Activated gamma-delta T cell treated with Interleukin-2 at 50 U/mL for 16 hours (primary cell): ENCODE data around the gene AGPAT3.
A peak's percentile ranks its signal among the peaks of the same experiment; 100 is the strongest.

ENCODE experiments used
- DNase-seq: peaks from one replicate; pipeline ENCODE4 v3.0.0-alpha.2; 2020

The AGPAT3 gene

GRCh38 chr21:44005071-44005470 is 140.0 kb downstream of the AGPAT3 start:
- no peak for DNase-seq

- no peak for DNase-seq
These were observed 140.6 kb downstream of the AGPAT3 start for GRCh38 chr21:44005593-44005992.

GRCh38 chr21:44006017-44006619 is 141.1 kb downstream of the AGPAT3 start:
- DNase-seq, result no peak

GRCh38 chr21:44006656-44007055 is 141.6 kb downstream of the AGPAT3 start:
- no peak for DNase-seq

GRCh38 chr21:44010429-44010828 is 145.4 kb downstream of the AGPAT3 start:
- DNase-seq, result no peak

GRCh38 chr21:44011123-44011522 is 146.1 kb downstream of the AGPAT3 start:
- DNase-seq, result no peak

- DNase-seq, result peak; percentile 73
These were observed 146.8 kb downstream of the AGPAT3 start, which contains the start of gene TRAPPC10 for GRCh38 chr21:44011579-44012473. Gene TRAPPC10 (plus strand): TSS chr21:44012309. CDS start chr21:44012494, 185 bp downstream.

- DNase-seq, result peak; percentile 77
These were observed 147.7 kb downstream of the AGPAT3 start for GRCh38 chr21:44012474-44013379.

GRCh38 chr21:44013380-44014088 is 148.5 kb downstream of the AGPAT3 start:
- peak; percentile 18 for DNase-seq

- DNase-seq, result no peak
These were observed 152.6 kb downstream of the AGPAT3 start for GRCh38 chr21:44017601-44018000.

- no peak for DNase-seq
These were observed 153.1 kb downstream of the AGPAT3 start for GRCh38 chr21:44018127-44018526.

- peak; percentile 13 for DNase-seq
These were observed 154.0 kb downstream of the AGPAT3 start for GRCh38 chr21:44018813-44019567.

- no peak for DNase-seq
These were observed 154.5 kb downstream of the AGPAT3 start for GRCh38 chr21:44019568-44019958.

GRCh38 chr21:44020551-44020950 is 155.5 kb downstream of the AGPAT3 start:
- DNase-seq, result no peak

- no peak for DNase-seq
These were observed 156.0 kb downstream of the AGPAT3 start for GRCh38 chr21:44021064-44021463.

GRCh38 chr21:44024257-44024656 is 159.2 kb downstream of the AGPAT3 start:
- no peak for DNase-seq

- no peak for DNase-seq
These were observed 159.9 kb downstream of the AGPAT3 start for GRCh38 chr21:44024887-44025353.

GRCh38 chr21:44027607-44028286 is 162.7 kb downstream of the AGPAT3 start:
- no peak for DNase-seq

GRCh38 chr21:44028287-44028659 is 163.2 kb downstream of the AGPAT3 start:
- DNase-seq, result no peak

- no peak for DNase-seq
These were observed 164.6 kb downstream of the AGPAT3 start for GRCh38 chr21:44029460-44030087.
